ENCODE measurements around the gene ZBTB46.
"Not testable (repeated sequence)": the region's sequence is repeated elsewhere in the genome, so short reads cannot be mapped to it uniquely, and the experiment has no call there.

The ZBTB46 gene

GRCh38 chr20:63732118-63733095, 98.7 kb downstream of the ZBTB46 start:
- DNase-seq, result no peak

GRCh38 chr20:63731410-63731809, 99.7 kb downstream of the ZBTB46 start:
- DNase-seq, result no peak

GRCh38 chr20:63730189-63730733, 100.8 kb downstream of the ZBTB46 start:
- not testable (repeated sequence) for DNase-seq

- DNase-seq, result not testable (repeated sequence)
These were observed 108.0 kb downstream of the ZBTB46 start for GRCh38 chr20:63722967-63723622.

GRCh38 chr20:63718996-63719395, 112.1 kb downstream of the ZBTB46 start:
- no peak for DNase-seq

- DNase-seq, result no peak
These were observed 116.2 kb downstream of the ZBTB46 start for GRCh38 chr20:63714858-63715257.

GRCh38 chr20:63712191-63712590, 118.9 kb downstream of the ZBTB46 start:
- no peak for DNase-seq

- no peak for DNase-seq
These were observed 119.9 kb downstream of the ZBTB46 start for GRCh38 chr20:63711085-63711645.

GRCh38 chr20:63709149-63709527, 121.9 kb downstream of the ZBTB46 start:
- no peak for DNase-seq

GRCh38 chr20:63708301-63709148, 122.5 kb downstream of the ZBTB46 start:
- no peak for DNase-seq

GRCh38 chr20:63707558-63708300, 123.3 kb downstream of the ZBTB46 start, which contains the start of the genes ARFRP1 and ZGPAT:
ARFRP1 (minus strand) TSS chr20:63707976; CDS start chr20:63707091, 885 bp downstream.
ZGPAT (plus strand) TSS chr20:63708039; CDS start chr20:63708581, 542 bp downstream.
- peak; percentile 80 for DNase-seq

GRCh38 chr20:63706852-63707557, 124.1 kb downstream of the ZBTB46 start:
- DNase-seq, result peak; percentile 52

- DNase-seq, result no peak
These were observed 124.9 kb downstream of the ZBTB46 start for GRCh38 chr20:63706027-63706695.

- DNase-seq, result no peak
These were observed 125.6 kb downstream of the ZBTB46 start for GRCh38 chr20:63705232-63706026.

GRCh38 chr20:63704749-63705117, 126.3 kb downstream of the ZBTB46 start:
- no peak for DNase-seq

GRCh38 chr20:63703976-63704748, 126.9 kb downstream of the ZBTB46 start:
- DNase-seq, result no peak

GRCh38 chr20:63703471-63703975, 127.5 kb downstream of the ZBTB46 start:
- DNase-seq, result no peak
